ENCODE measurements around the gene RPL19. TPM values are rescaled to one million over a fixed set of nuclear protein-coding genes. Genes with fewer than 3 reads are reported as not detected.

The RPL19 gene
- total and polyA plus RNA-seq, 2 donors (not counting 3 experiments of a cell fraction or from before 2014, with no cell fraction given), result 1,802 to 1,958 TPM

GRCh38 chr17:39240631-39241030 is 40.5 kb downstream of the RPL19 start:
- Histone ChIP-seq H3K36me3 (ENCODE audit: control insufficient read depth in 2 of 2, extremely low read depth in 1 of 2, insufficient read depth in 2 of 2, low read length in 2 of 2) (no peaks in the 10 kb centered on the region), H3K9me3 (replicated peaks; ENCODE audit: control insufficient read depth, insufficient read depth, low read length) (no peaks in the 10 kb centered on the region), H2AFZ (ENCODE audit: low read depth, low read length) (no peak overlapping the region), H3K79me2 (ENCODE audit: control insufficient read depth, insufficient read depth, low read length) (no peaks in the 10 kb centered on the region), H3K4me1 (ENCODE audit: control insufficient read depth, extremely low read depth, insufficient read depth, low read length) (peaks cover 3% of the 10 kb centered on the region), H3K9me1 (replicated peaks; ENCODE audit: control insufficient read depth, extremely low read depth, insufficient read depth, low read length) (no peaks in the 10 kb centered on the region), H4K20me1 (replicated peaks; ENCODE audit: control insufficient read depth, extremely low read depth, insufficient read depth, low read length) (no peaks in the 10 kb centered on the region), H3K4me3 (replicated peaks in 1 of 3; ENCODE audit: insufficient read depth in 1 of 3, low read depth in 1 of 3, low read length in 3 of 3) (no peak overlapping the region), H3K27ac (ENCODE audit: insufficient read depth, low read depth, low read length) (no peak overlapping the region), H3K27me3 (ENCODE audit: control insufficient read depth in 2 of 2, insufficient read depth in 2 of 2, low read length in 2 of 2) (peaks cover 0 to 3% of the 10 kb centered on the region in 2 experiments), H3K4me2 (ENCODE audit: insufficient read depth, low read length) (no peak overlapping the region), H3K9ac (replicated peaks; ENCODE audit: extremely low read depth, insufficient read depth, low read length) (no peak overlapping the region)
- FAIRE-seq (no peak), DNase-seq (ENCODE audit: low read depth, low spot score) (no peak)
- TF ChIP-seq, protein P1, sequence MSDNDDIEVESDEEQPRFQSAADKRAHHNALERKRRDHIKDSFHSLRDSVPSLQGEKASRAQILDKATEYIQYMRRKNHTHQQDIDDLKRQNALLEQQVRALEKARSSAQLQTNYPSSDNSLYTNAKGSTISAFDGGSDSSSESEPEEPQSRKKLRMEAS (IDR thresholded peaks at IDR 0.05; ENCODE audit: insufficient read depth, insufficient read length), result no peak
- TF ChIP-seq POLR2A (IDR thresholded peaks at IDR 0.05; ENCODE audit: low read depth, low read length) (no peak), GATA2 (IDR thresholded peaks at IDR 0.05; ENCODE audit: insufficient read depth, insufficient read length, low read depth, low read length) (no peak), JUN (IDR thresholded peaks at IDR 0.05; ENCODE audit: borderline replicate concordance, insufficient read depth, insufficient read length, low read depth) (no peak), FOS (IDR thresholded peaks at IDR 0.05; ENCODE audit: borderline replicate concordance, insufficient read depth, low read length) (no peak), POLR2AphosphoS5 (IDR thresholded peaks at IDR 0.05; ENCODE audit: insufficient read depth, low read depth, low read length) (no peak), EZH2 (IDR thresholded peaks at IDR 0.05; ENCODE audit: borderline replicate concordance, low read depth, low read length, severe bottlenecking) (no peak), MYC (IDR thresholded peaks at IDR 0.05; ENCODE audit: low read depth, low read length) (no peak)
- TF ChIP-seq, protein P2, sequence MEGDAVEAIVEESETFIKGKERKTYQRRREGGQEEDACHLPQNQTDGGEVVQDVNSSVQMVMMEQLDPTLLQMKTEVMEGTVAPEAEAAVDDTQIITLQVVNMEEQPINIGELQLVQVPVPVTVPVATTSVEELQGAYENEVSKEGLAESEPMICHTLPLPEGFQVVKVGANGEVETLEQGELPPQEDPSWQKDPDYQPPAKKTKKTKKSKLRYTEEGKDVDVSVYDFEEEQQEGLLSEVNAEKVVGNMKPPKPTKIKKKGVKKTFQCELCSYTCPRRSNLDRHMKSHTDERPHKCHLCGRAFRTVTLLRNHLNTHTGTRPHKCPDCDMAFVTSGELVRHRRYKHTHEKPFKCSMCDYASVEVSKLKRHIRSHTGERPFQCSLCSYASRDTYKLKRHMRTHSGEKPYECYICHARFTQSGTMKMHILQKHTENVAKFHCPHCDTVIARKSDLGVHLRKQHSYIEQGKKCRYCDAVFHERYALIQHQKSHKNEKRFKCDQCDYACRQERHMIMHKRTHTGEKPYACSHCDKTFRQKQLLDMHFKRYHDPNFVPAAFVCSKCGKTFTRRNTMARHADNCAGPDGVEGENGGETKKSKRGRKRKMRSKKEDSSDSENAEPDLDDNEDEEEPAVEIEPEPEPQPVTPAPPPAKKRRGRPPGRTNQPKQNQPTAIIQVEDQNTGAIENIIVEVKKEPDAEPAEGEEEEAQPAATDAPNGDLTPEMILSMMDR (IDR thresholded peaks at IDR 0.05; ENCODE audit: extremely low read depth in 1 of 2, insufficient read depth in 1 of 2, low read depth in 1 of 2, low read length in 2 of 2), result no peak
- dilution Hi-C loops (cut with MboI; ENCODE audit: extremely low pct_ligation_motif_present, low sequenced_read_pairs), result no loop called here
- ChIA-PET CTCF (interaction anchor here (1.3 to 12.5 kb wide), 3 partner anchors 10 to 76 kb away, joined by 4 to 420 read pairs (median 5); no protein-coding TSS in a partner anchor), POLR2A (interaction anchor here (0.7 kb wide), 1 partner anchor 161 kb away, joined by 5 read pairs; no protein-coding TSS in a partner anchor)
- intact Hi-C loops (cut with micrococcal nuclease), result no loop called here
- no TSS peak for BruUV-seq (replicated peaks)
